GM06990 (cell line): Measurements from ENCODE around the gene PRRG1.

Experiments
- DNase-seq: peaks from one replicate; pipeline ENCODE4 v3.0.0-alpha.2; 2011; ENCODE audit not compliant: insufficient read length; ENCODE audit errors: extremely low read depth
- H3K27me3 ChIP-seq: replicated peaks from 2 replicates; pipeline ENCODE4 v1.6.0; 2011; ENCODE audit warnings: low read length; ENCODE audit not compliant: control insufficient read depth, insufficient read depth
- H3K36me3 ChIP-seq: 2 replicates; pipeline ENCODE4 v1.5.1; 2011; ENCODE audit warnings: low read length; ENCODE audit not compliant: control insufficient read depth, insufficient read depth
- H3K4me3 ChIP-seq: replicated peaks from 2 replicates; pipeline ENCODE4 v1.5.1; 2011; ENCODE audit warnings: low read depth, mild to moderate bottlenecking, control low read depth, low read length
- CTCF ChIP-seq: IDR thresholded peaks from 2 replicates; pipeline ENCODE4 v1.5.1; 2011; ENCODE audit warnings: low read length, control low read depth, mild to moderate bottlenecking, inconsistent platforms; ENCODE audit not compliant: insufficient read depth, poor library complexity, severe bottlenecking

PRRG1 gene

GRCh38 chrX:37367946-37368345 is 18.8 kb downstream of the PRRG1 start:
- H3K36me3 ChIP-seq, result no peaks in the 10 kb centered on the region
- H3K4me3 ChIP-seq, result no peak overlapping the region
- no peaks in the 10 kb centered on the region for H3K27me3 ChIP-seq
- TF ChIP-seq CTCF, result no peak
- DNase-seq, result no peak

- no peak for TF ChIP-seq CTCF
- Histone ChIP-seq H3K27me3 (no peaks in the 10 kb centered on the region; the same call in 1 of the 2 replicates), H3K4me3 (no peak overlapping the region), H3K36me3 (no peaks in the 10 kb centered on the region)
- DNase-seq, result no peak
Measured at GRCh38 chrX:37370499-37371141, 21.5 kb downstream of the PRRG1 start.

GRCh38 chrX:37371578-37371991 is 22.4 kb downstream of the PRRG1 start:
- no peak overlapping the region for H3K4me3 ChIP-seq
- no peak for TF ChIP-seq CTCF
- H3K27me3 ChIP-seq, result no peaks in the 10 kb centered on the region; the same call in 1 of the 2 replicates
- H3K36me3 ChIP-seq, result no peaks in the 10 kb centered on the region
- no peak for DNase-seq

GRCh38 chrX:37378404-37378803 is 29.2 kb downstream of the PRRG1 start:
- no peak for DNase-seq
- H3K27me3 ChIP-seq, result no peaks in the 10 kb centered on the region; the same call in 1 of the 2 replicates
- H3K4me3 ChIP-seq, result no peak overlapping the region
- TF ChIP-seq CTCF, result no peak
- H3K36me3 ChIP-seq, result no peaks in the 10 kb centered on the region

- Histone ChIP-seq H3K36me3 (no peaks in the 10 kb centered on the region), H3K4me3 (no peak overlapping the region), H3K27me3 (no peaks in the 10 kb centered on the region; the same call in 1 of the 2 replicates)
- no peak for DNase-seq
- TF ChIP-seq CTCF, result no peak
Measured at GRCh38 chrX:37378830-37379229, 29.7 kb downstream of the PRRG1 start.

- DNase-seq, result no peak
- Histone ChIP-seq H3K36me3 (no peaks in the 10 kb centered on the region), H3K27me3 (no peaks in the 10 kb centered on the region), H3K4me3 (no peak overlapping the region)
- TF ChIP-seq CTCF, result no peak
Measured at GRCh38 chrX:37380256-37380655, 31.1 kb downstream of the PRRG1 start.
